GM18520 (cell line): ENCODE measurements around the gene EME2.

Experiments used
- ATAC-seq: cut with Tn5 transposase; IDR thresholded peaks from one replicate; pipeline ENCODE4 v1.9.1; 2021; ENCODE audit not compliant: unreplicated experiment

Gene EME2

DNA sequence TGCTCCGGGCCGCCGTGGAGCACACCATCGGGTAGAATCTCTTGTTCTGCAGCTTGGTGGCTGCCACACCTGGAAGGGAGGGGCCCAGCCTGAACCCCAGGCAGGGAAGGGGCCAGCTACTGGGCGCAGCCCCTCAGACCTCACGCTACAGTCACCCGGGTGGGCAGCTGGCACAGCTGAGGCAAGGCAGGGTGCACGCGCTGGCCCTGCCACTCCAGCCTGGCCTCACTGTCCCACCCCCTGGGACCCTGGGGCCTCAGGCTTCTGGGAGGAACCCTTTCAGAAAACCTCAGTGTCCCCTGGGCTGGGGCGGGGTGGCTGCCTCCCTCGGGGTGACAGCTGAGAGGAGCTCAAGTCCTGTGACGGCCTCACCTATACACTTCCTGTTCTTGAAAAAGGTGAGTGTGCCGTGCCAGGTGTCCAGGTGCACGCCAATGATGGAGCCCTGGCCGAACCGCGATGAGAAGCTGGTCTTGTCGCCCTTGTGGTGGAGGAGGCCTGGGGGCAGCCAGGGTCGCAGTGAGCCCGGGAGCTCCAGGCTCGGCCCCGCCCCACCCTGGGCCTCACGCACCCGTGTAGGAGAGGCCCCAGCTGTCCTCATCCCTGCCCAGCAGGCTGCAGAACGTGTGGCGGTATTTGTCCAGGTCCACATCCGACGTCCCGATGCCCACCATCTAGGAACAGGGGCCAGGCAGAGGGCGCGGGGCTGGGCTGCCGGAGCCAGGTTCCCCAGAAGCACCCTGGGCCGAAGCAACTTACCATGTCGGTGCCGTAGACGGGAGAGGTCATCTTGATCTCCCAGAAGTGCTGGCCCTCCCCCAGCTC, 5.0 kb downstream of the EME2 start:
- no peak for ATAC-seq

DNA sequence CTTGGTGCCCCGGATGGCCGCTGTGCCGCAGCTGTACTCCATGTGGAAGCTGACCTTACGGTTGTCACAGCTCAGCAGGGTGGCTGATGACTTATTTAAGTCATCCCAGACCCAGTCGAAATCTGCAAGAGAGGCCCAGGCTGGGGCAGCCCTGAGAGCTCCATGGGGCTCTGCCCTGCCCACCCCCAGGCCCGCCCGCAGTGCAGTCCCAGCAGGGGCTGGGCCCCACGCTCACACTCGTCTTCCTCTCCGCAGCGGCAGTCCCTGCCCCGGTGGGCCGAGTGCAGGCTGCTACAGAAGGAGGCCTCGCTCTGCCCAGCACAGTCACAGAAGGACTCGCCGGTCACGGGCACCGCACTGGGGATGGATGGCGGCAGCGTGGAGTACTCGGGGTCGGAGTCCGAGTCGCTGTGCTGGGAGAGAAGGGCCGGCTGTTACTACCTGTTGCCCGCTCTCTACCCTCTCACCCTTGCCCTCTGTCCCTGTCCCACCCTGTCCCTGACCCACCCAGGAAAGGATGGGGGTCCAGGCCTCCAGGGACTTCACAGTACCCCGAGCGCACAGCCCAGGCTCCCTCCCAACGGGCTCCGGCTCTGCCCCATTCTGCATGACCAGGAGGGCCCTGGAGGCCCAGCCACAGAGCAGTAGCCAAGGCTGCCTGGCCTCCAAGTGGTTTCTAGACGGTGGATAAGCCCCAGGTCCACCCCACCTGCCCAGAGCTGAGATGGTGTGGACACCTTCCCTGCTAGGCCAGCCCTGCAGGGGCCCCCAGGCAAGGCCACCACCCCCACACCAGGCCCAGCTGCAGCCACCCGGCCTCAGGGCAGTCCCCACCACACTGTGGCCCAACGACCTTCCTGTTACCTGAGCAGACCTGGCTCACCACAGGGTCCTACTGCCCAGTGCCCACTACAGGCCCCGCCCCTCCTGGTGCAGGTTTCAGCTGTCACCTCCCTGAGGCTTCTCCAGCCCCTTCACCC, 5.9 kb downstream of the EME2 start:
- ATAC-seq = no peak

- ATAC-seq = no peak
Measured at GRCh38 chr16:1779234-1779701, 6.7 kb downstream of the EME2 start.

- no peak for ATAC-seq
Measured at GRCh38 chr16:1779741-1780676, 7.4 kb downstream of the EME2 start.

- ATAC-seq = no peak
Measured at GRCh38 chr16:1780677-1781072, 8.1 kb downstream of the EME2 start.

DNA sequence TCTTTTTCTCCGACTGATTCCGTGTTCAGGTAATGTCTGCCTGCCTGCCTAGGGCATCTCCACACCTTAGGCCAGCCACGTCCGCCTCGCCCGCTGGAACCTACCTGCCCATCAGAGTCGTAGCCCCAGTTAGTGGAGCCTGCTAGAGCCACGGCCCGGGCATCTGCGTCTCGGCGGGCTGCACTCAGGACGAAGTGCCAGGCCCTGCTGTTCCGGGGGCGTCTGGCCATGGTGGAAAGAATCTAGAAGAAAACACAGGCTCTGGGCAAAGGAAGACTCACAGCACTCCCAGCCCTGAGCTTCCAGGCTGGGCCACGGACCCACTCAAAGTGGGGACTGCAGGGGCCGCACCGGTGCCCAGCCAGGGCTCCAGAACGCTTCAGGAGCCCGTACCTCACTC, 8.6 kb downstream of the EME2 start:
- ATAC-seq = no peak

DNA sequence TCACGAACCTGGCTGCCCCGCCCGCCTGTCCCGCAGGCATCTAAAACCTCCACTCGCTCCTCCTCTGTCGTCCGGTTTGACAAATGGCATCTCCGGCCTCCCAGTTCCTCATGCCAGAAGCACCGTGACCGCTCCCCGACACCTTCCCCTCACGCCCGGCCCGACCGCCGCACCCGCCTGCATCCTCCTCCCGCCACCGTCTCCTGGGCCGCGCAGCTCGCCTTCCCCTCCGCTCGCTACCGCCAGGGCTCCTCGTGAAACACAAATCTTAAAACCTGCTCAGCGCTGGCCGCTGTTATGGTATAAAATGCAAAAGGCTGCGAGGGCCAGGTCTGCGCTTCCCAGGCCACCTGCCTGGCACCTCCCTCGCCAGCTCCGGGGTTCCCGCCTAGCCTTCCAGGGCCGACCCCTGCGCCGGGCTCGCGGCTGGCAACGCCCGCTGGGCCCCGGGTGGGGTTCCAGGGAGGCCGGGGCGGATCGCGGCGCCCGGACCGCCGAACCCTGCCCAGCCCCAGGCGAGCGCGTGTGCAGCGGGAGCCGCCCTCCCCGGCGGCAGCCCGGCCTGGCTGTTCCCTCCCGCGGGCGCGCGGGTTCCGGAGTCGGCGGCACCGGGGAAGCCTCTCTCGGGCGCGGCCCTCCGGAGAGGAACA, 9.3 kb downstream of the EME2 start:
- ATAC-seq = peak; percentile 1

DNA sequence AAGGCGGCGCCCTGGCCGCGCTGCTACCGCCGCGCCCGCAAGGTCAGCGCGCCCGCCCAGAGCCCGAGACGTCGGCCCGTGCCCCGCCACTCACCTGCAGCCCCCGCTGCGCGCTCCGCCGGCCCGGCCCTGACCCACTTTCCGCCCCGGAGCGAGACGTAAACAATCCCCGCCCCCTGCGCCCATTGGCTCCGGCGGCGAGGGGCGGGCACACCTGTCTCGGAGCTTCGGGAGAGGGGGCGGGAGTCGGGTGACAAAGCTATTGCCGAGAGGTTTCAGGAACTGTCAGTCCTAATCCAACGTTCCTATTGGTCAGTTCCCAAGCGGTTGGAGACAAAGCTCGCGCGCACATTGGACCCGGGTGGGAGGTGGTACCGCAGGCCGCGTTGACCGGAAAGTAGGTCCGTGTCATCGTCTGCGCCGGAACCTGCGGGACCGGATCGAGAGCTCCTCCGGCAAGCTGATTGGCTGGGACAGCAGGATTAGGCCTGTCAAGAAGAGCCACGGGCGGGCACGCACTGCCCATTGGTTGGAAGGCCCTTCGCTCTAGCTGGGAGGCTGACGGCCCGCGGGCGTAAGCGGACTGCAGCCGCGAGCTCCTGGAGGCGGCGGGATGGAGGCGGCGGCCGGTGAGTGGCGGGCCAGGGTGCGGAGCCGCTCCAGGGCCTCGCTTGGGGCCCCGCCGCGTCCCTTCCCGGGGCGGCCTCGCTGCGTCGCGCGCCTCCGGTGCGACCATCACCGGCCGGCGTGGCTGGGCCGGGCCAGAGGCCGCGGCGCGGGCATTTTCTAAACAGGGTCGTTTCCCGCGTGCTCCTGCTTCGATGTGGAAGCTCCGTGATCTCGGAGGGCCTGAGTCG, 10.0 kb downstream of the EME2 start, which contains the start of the genes NUBP2 and SPSB3:
Gene NUBP2 (plus strand): TSS at position 553 of the 857 bp plus-strand sequence. CDS start 61 bp downstream, at position 614.
Gene SPSB3 (minus strand): TSS at position 164 of the 857 bp plus-strand sequence. CDS start 1,088 bp downstream, outside the sequence.
- ATAC-seq = peak; percentile 83

- no peak for ATAC-seq
Measured at GRCh38 chr16:1784977-1785845, 12.6 kb downstream of the EME2 start.

- no peak for ATAC-seq
Measured at GRCh38 chr16:1785846-1786170, 13.2 kb downstream of the EME2 start.

DNA sequence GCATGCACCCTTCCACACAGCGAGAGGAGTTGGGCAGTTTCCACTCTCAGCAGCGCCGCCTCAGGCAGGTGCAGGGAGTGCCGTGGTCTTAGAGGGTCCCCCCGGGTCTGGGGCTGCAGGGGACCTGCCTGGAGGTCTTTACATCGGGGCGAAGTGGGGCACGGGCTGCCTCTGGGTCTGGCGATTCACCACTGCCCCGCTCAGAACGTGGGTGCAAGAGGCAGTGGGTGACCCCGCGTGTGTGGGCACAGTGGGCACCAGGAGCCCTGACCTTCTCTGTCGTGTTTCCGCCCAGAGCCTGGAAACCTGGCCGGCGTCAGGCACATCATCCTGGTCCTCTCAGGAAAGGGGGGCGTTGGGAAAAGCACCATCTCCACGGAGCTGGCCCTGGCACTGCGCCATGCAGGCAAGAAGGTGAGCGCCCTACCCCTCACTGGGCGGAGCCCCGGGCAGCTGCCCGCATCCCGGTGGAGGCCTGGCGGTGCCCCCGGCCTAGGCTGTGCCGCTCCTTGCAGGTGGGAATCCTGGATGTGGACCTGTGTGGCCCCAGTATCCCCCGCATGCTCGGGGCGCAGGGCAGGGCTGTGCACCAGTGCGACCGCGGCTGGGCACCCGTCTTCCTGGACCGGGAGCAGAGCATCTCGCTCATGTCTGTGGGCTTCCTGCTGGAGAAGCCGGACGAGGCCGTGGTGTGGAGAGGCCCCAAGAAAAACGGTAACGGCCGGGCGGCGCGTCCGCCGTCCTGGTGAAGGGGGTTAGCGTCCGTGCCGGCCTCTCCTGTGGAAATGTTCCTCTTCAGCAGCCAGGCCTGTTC, 13.8 kb downstream of the EME2 start:
- no peak for ATAC-seq

GRCh38 chr16:1787056-1787321, 14.4 kb downstream of the EME2 start:
- ATAC-seq = no peak

- ATAC-seq = no peak
Measured at GRCh38 chr16:1787322-1788094, 14.9 kb downstream of the EME2 start.

GRCh38 chr16:1788095-1788707, 15.6 kb downstream of the EME2 start:
- no peak for ATAC-seq

DNA sequence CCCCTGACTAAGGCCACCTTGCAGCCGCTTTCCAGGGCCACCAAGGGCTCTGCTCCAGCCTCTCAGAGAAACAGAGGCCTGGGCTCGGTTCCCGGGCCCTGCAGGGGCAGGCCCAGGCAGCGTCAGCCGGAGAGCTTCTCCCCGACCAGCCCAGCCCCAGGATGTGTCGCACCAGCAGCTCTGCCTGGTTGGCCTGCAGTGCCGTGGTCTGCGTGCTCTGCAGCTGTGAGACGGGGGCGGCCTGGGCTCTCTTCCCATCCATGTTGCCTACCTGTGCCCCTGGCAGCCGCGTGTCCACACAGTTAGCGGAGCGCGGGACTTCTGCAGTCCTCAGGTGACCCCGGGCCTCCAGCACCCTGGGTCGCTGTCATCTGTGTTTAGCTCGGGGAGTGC, 16.1 kb downstream of the EME2 start:
- ATAC-seq = no peak

DNA sequence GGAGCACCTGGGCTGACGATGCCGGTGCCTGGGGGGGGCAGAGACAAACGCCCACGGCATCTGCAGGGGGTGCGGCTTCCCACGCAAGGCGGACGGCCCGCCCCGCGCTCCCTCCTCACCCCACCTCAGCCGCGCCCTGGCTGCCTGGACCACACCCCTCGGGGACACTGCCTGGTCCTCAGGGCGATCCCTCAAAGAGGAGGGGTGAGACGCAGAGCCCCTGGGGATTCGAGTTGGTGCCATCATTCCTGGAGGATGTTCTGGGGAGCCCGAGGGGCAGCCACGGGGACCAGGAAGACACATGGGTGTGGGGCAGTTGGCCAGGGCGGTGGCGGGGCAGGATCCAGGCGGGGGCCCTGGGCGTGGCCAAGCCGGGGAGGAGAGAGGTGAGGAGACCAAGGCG, 17.0 kb downstream of the EME2 start:
- no peak for ATAC-seq

DNA sequence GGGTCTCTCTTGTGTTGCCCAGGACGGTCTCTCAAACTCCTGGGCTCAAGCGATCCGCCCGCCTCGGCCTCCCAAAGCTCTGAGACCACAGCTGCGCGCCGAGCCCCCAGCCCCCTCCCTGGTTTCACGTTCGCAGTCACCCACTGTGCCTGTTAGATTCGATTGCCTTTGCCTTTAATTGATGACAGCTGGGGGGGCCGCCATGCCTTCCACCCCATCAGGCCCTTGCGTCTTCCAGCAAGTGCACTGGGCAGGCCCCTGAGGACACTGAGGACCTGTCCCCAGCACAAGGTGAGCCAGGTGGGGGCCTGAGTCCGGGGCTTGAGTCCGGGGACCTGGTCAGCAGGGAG, 17.6 kb downstream of the EME2 start:
- no peak for ATAC-seq
